Measurements from ENCODE around the gene WDR7.

DNA sequence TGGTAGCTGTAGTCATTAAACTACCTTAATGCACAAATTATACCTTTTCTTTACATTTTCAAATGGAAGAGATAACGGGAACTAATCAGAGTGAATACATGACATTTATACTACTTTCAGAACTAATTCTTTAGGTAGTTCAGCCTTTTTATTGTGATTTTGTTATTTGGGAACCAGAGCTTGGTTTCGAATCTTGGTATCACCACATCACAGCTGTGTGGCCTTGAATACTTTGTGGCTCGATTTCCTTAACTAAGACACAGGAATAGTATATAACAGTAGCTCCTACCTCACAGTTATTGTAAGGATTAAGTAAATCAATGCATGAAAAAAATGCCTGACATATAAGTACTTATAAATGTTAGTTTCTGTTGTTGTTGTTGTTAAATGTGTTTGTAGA lies 240.0 kb downstream of the WDR7 start:
- TF ChIP-seq RFX5 (IDR thresholded peaks at IDR 0.05; ENCODE audit: low read depth, low read length) = no peak
- no peak for TF ChIP-seq BHLHE40 (IDR thresholded peaks at IDR 0.05; ENCODE audit: low read depth, low read length)
- TF ChIP-seq, protein P1, sequence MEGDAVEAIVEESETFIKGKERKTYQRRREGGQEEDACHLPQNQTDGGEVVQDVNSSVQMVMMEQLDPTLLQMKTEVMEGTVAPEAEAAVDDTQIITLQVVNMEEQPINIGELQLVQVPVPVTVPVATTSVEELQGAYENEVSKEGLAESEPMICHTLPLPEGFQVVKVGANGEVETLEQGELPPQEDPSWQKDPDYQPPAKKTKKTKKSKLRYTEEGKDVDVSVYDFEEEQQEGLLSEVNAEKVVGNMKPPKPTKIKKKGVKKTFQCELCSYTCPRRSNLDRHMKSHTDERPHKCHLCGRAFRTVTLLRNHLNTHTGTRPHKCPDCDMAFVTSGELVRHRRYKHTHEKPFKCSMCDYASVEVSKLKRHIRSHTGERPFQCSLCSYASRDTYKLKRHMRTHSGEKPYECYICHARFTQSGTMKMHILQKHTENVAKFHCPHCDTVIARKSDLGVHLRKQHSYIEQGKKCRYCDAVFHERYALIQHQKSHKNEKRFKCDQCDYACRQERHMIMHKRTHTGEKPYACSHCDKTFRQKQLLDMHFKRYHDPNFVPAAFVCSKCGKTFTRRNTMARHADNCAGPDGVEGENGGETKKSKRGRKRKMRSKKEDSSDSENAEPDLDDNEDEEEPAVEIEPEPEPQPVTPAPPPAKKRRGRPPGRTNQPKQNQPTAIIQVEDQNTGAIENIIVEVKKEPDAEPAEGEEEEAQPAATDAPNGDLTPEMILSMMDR (conservative IDR thresholded peaks at IDR 0.05; ENCODE audit: low read depth, low read length) = no peak
- TF ChIP-seq POLR2A (IDR thresholded peaks at IDR 0.05; ENCODE audit: low read depth, low read length) = no peak
- no peak for TF ChIP-seq RCOR1 (IDR thresholded peaks at IDR 0.05; ENCODE audit: insufficient replicate concordance, low read length)
- no peak for TF ChIP-seq FOS (IDR thresholded peaks at IDR 0.05; ENCODE audit: low read depth, low read length)
- TF ChIP-seq CHD1 (IDR thresholded peaks at IDR 0.05; ENCODE audit: low read depth, low read length) = no peak
- TF ChIP-seq, protein P2, sequence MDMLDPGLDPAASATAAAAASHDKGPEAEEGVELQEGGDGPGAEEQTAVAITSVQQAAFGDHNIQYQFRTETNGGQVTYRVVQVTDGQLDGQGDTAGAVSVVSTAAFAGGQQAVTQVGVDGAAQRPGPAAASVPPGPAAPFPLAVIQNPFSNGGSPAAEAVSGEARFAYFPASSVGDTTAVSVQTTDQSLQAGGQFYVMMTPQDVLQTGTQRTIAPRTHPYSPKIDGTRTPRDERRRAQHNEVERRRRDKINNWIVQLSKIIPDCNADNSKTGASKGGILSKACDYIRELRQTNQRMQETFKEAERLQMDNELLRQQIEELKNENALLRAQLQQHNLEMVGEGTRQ (IDR thresholded peaks at IDR 0.05; ENCODE audit: low read depth, low read length) = no peak
- no peak for TF ChIP-seq MXI1 (IDR thresholded peaks at IDR 0.05; ENCODE audit: borderline replicate concordance, low read depth, low read length)
